ENCODE measurements around the gene LRRN4CL. TPM values are rescaled to one million over a fixed set of nuclear protein-coding genes. Genes with fewer than 3 reads are reported as not detected.
"Not testable (repeated sequence)": the region's sequence is repeated elsewhere in the genome, so short reads cannot be mapped to it uniquely, and the experiment has no call there.

LRRN4CL gene
- total RNA-seq, 1 experiment from 2014 or later, result 0.07 TPM

DNA sequence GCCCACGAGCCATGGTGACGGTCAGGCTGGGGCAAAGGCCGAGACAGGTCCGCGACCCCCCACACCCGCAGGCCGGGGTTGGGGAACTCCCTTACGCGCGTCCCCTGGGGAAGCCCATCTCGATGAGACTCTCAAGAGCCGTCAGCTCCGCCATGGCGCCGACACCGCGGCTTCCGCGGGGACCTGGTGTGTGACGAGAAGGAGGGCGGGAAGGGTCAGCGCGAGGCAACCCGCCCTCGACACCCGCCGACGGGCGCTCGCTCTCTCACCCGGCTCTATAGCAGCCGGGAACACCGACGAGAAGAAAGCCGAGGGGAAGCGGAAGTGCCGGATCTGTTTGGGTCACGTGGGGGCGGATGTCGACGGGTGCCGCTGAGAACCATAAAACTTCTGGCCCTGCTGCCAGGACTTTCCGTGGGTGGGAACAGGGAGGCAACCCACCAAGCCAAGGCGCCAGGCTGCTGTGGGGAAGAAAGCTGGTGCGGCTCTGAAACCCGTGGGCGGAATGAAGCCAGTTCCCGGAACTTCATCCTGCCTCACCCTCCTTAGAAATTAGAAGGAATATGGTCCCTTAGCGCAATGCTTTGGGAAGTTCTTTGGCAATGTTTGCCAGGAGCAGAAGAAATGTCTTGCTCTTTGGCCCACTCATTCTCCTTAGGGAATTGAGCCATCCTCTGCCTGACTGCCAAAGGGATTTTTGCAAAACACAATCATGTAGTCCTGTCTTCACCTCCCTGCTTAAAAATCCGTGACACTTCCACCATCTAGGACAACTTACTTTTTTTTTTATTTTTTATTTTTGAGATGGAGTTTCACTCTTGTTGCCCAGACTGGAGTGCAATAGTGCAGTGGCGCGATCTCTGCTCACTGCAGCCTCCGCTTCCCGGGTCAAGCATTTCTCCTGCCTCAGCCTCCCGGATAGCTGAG lies 10.3 kb downstream of the LRRN4CL start, which contains the start of gene UBXN1:
Gene UBXN1, minus strand, starts transcription at position 304 of the 927 bp plus-strand sequence. Its CDS starts 150 bp downstream, at position 154.
- DNase-seq (ENCODE audit: low spot score), result peak; percentile 89
- in situ Hi-C loops (cut with HindIII; ENCODE audit: low sequenced_read_pairs), result no loop called here

- DNase-seq (ENCODE audit: low spot score), result no peak
- in situ Hi-C loops (cut with HindIII; ENCODE audit: low sequenced_read_pairs), result no loop called here
These were observed 10.9 kb downstream of the LRRN4CL start for GRCh38 chr11:62678433-62678769.

- DNase-seq (ENCODE audit: low spot score), result no peak
- in situ Hi-C loops (cut with HindIII; ENCODE audit: low sequenced_read_pairs), result no loop called here
These were observed 11.6 kb downstream of the LRRN4CL start for GRCh38 chr11:62677714-62678113.

DNA sequence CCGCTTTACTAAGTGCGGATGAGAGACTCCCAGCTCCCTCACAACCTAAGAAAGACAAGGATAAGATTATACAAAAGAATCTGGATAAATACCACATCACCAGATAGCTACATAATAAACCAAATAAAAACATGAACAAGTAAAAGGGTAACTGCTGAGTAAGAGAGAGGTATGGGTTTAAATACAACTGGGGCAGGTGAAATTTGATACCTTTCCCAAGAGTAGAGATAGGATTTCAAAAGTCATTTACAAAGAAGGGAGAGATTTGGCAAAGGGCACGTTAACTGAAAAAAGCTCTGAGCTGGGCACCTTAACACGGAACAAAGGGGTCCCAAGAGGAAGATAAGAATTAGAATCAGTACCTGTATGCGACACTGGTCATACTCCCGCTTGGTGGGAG lies 12.2 kb downstream of the LRRN4CL start:
- in situ Hi-C loops (cut with HindIII; ENCODE audit: low sequenced_read_pairs), result no loop called here

GRCh38 chr11:62676698-62677097 lies 12.6 kb downstream of the LRRN4CL start:
- in situ Hi-C loops (cut with HindIII; ENCODE audit: low sequenced_read_pairs), result no loop called here
- DNase-seq (ENCODE audit: low spot score), result no peak

More for the DNA sequence above, 12.2 kb downstream of the LRRN4CL start:
- no peak for DNase-seq (ENCODE audit: low spot score)

DNA sequence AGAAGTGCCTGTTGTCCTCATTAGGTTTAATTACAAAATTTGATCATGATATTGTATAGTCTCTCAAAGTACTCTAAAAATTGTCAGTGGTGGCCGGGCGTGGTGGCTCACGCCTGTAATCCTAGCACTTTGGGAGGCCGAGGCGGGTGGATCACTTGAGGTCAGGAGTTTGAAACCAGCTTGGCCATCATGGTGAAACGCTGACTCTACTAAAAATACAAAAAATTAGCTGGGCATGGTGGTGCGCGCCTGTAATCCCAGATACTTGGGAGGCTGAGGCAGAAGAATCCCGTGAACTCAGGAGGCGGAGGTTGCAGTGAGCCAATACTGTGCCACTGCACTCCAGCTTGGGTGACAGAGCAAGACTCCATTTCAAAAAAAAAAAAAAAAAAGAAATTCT lies 13.9 kb downstream of the LRRN4CL start:
- DNase-seq (ENCODE audit: low spot score); in situ Hi-C loops (cut with HindIII; ENCODE audit: low sequenced_read_pairs): not testable (repeated sequence)

DNA sequence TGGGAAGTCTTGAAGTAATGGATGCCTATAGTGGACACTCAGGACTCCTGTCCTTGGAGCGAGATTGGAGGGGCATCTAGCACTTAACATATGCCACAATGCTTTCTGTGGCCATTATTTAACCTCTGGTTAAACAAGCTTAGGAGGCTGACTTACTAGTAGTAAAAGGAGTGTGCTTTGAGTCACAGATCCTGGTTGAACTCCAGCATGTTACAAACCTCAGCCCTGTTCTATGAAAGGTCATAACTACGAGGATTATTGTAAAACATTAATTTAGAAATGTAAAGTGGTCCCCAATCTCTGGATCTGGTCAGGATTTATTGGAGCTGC lies 16.2 kb downstream of the LRRN4CL start:
- no peak for DNase-seq (ENCODE audit: low spot score)
- in situ Hi-C loops (cut with HindIII; ENCODE audit: low sequenced_read_pairs), result loop anchor here (5.0 kb wide), 2 partner anchors 39 to 76 kb away; no protein-coding TSS in a partner anchor

DNA sequence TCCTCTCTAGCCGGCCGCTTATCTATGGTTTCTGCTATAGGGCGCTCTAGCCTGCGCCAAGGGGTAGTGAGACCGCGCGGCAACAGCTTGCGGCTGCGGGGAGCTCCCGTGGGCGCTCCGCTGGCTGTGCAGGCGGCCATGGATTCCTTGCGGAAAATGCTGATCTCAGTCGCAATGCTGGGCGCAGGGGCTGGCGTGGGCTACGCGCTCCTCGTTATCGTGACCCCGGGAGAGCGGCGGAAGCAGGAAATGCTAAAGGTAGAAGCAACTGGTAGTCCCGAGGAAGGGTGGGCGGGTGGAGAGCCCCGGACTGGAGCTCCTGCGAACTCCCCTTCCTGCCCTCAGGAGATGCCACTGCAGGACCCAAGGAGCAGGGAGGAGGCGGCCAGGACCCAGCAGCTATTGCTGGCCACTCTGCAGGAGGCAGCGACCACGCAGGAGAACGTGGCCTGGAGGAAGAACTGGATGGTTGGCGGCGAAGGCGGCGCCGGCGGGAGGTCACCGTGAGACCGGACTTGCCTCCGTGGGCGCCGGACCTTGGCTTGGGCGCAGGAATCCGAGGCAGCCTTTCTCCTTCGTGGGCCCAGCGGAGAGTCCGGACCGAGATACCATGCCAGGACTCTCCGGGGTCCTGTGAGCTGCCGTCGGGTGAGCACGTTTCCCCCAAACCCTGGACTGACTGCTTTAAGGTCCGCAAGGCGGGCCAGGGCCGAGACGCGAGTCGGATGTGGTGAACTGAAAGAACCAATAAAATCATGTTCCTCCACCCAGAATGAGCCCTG lies 17.5 kb downstream of the LRRN4CL start, which contains the start of the genes LBHD1 and UQCC3:
Gene LBHD1, minus strand, starts transcription at position 660 of the 782 bp plus-strand sequence. CDS start 2,236 bp downstream, outside the sequence.
Gene UQCC3, plus strand, starts transcription at position 66 of the 782 bp plus-strand sequence. Its CDS starts 73 bp downstream, at position 139.
- in situ Hi-C loops (cut with HindIII; ENCODE audit: low sequenced_read_pairs), result loop anchor here (5.0 kb wide), 2 partner anchors 41 to 74 kb away; no protein-coding TSS in a partner anchor
- DNase-seq (ENCODE audit: low spot score), result peak; percentile 93

GRCh38 chr11:62671236-62671607 lies 18.1 kb downstream of the LRRN4CL start:
- DNase-seq (ENCODE audit: low spot score), result no peak
- in situ Hi-C loops (cut with HindIII; ENCODE audit: low sequenced_read_pairs), result loop anchor here (5.0 kb wide), 2 partner anchors 41 to 74 kb away; no protein-coding TSS in a partner anchor

DNA sequence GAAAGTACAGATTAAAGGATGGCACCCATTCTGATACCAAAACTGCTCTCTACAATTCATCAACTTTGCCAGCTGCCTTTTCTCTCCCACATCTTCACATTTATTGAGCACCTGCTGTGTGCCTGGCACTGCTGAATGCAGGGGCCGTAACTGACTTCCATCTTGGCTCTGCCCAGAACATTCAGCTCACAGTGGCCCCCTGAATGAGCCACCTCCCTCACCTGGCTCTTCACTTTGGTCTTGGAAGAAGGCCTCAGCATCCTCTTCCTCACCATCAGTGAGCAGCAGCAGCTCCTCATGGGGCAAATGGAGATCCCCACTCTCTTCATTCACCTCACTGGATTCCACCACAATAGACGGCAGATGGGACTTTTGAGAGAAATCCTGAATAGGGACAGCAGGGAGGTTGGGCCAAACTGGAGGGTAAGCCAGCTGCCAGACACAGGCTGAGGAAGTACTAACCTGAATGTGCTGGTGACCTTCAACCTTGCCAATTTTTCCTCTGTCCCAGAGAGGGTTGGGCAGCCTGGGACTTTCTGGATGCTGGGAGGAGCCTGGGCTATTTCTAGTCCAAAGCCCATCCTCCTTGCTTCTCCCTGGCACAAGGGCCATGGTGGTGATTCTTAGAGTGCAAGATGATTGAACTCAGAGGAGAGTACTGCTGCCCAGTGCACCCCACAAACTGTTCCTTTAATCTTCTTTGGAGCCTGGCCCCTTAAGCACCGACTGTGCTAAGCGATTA lies 19.7 kb downstream of the LRRN4CL start:
- DNase-seq (ENCODE audit: low spot score), result no peak
- in situ Hi-C loops (cut with HindIII; ENCODE audit: low sequenced_read_pairs), result loop anchor here (5.0 kb wide), 2 partner anchors 43 to 72 kb away; no protein-coding TSS in a partner anchor

GRCh38 chr11:62667460-62667859 lies 21.9 kb downstream of the LRRN4CL start:
- DNase-seq (ENCODE audit: low spot score), result no peak
- in situ Hi-C loops (cut with HindIII; ENCODE audit: low sequenced_read_pairs), result no loop called here

- no peak for DNase-seq (ENCODE audit: low spot score)
- in situ Hi-C loops (cut with HindIII; ENCODE audit: low sequenced_read_pairs), result no loop called here
These were observed 22.9 kb downstream of the LRRN4CL start for GRCh38 chr11:62666259-62666926.

DNA sequence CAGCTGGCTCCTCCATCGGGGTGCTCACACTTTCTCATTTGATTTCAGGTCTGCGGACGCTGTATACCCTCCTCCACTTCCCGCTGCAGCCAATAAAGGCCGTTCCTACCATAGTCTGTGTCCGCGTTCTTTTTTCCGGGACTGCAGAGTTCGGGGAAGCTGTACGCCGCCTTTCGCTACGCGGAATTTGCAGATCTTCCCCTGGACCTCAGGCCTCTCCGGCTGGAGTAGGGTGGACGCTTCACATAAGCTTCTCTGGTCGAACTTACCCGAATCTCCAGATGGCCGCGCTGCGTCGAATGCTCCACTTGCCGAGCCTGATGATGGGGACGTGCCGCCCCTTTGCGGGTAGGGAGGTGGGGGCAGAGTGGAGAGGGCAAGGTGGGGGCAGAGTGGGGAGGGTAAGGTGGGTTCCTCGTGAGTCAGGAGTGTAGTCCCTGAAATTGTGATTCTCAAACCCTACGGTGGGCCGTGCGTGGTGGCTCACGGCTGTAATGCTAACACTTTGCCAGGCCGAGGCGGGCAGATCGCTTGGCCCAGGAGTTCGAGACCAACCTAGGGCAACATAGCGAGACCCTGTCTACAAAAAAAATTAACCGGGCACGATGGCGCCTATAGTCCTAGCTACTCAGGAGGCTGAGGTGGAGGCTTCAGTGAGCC lies 23.6 kb downstream of the LRRN4CL start:
- peak; percentile 71 for DNase-seq (ENCODE audit: low spot score)
- in situ Hi-C loops (cut with HindIII; ENCODE audit: low sequenced_read_pairs), result no loop called here

GRCh38 chr11:62665075-62665598 lies 24.2 kb downstream of the LRRN4CL start, which contains the start of the genes C11orf98 and CSKMT:
TSS of gene C11orf98 (minus strand) at chr11:62665210. CDS start at chr11:62665169, 41 bp downstream.
TSS of gene CSKMT (plus strand) at chr11:62665312. CDS start at chr11:62665880, 568 bp downstream.
- peak; percentile 95 for DNase-seq (ENCODE audit: low spot score)
- in situ Hi-C loops (cut with HindIII; ENCODE audit: low sequenced_read_pairs), result no loop called here

DNA sequence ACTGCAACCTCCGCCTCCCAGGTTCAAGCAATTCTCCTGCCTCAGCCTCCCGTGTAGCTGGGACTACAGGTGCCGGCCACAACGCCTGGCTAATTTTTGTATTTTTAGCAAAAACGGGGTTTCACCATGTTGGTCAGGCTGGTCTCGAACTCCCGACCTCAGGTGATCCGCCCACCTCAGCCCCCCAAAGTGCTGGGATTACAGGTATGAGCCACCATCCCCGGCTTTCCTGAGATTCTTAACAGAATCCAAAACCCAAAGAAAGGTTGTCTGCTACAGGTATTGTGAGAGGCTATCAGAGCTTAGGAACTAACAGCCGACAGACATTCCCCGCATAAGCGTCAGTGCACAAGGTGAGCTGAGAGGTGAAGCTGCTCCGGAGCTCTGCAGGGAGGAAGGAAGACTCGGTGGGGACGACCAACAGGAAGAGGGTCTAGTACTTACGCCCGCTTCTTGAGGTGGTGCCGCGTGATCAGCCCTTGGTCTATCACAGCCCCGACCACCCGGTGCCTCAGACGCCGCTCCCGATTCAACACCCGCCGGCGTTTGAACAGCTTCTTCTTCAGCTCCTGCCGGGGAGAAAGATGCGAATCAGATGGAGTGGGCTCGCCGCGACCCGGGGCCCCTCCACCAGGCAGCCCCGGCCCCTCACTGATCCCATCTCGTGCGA lies 24.8 kb downstream of the LRRN4CL start:
- peak; percentile 71 for DNase-seq (ENCODE audit: low spot score)
- in situ Hi-C loops (cut with HindIII; ENCODE audit: low sequenced_read_pairs), result no loop called here

DNA sequence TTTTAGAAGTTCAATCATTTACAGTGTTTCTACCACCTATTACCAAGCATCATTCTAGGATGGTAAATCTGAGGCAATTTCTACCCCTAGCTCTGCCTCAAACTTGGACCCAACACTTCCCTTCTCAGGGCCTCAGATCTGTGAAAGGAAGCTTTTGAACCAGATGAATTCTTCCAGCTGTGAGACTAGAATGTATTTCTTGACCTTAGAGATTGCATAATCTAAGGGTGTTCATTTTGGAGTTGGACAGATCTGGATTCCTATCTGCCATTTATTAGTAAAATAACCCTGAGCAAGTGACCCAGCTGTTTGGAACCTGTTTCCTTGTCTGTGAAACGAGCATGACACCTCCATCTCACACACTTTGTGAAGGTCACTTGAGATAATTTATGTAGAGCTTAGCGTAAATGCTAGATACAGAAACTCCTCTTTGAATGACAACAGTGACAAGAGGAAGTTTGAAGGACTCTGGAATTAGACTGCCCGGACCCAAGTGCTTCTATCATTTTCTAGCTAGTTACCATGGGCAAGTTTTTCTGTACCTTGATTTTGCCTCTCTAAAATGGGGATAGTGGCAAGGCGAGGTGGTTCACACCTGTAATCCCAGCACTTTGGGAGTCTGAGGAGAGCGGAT lies 32.4 kb downstream of the LRRN4CL start:
- in situ Hi-C loops (cut with HindIII; ENCODE audit: low sequenced_read_pairs), result no loop called here
- DNase-seq (ENCODE audit: low spot score), result no peak

DNA sequence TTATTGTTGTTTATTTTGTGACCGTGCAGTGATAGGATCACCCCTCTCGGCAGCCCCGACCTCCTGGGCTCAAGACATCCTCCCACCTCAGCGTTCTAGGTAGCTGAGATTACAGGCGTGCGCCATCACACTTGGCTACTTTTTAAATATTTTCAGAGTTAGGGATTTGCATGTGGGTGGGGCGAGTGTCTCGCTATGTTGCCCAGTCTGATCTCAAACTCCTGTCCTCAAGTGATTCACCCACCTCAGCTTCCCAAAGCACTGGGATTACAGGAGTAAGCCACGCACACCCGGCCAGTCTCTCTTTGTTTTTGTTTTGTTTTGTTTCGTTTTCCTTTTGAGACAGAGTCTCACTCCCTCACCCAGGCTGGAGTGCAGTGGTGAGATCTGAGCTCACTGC lies 35.0 kb downstream of the LRRN4CL start:
- DNase-seq (ENCODE audit: low spot score), result no peak
- in situ Hi-C loops (cut with HindIII; ENCODE audit: low sequenced_read_pairs), result no loop called here

Measured in G401 (cell line).